ENCODE measurements around the gene APOO. TPM values are rescaled to one million over a fixed set of nuclear protein-coding genes. Genes with fewer than 3 reads are reported as not detected.

The APOO gene
- total RNA-seq, 2 experiments from 2014 or later: 30.2 to 37.2 TPM

DNA sequence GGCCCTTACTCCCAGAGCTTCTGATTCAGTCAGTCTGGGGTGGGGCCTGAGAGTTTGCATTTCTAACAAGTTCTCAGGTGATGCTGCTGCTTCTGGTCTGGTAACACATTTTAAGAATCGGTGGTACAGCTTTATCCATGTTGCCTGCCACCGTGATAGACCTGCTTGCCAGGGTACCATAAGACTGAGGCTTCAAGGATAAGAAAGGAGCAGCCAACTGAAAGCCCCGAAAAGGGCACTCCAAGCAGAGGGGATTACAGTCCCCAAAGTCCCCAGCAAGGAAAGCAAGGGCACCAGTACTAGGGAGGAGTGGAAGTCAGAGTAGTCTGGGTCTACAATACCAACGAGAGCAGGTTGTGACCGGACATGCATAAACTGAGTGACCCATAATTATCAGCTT lies 49.8 kb downstream of the APOO start:
- no peak overlapping the region for H3K4me3 Mint-ChIP-seq
- ChIA-PET POLR2A (no interaction called here), CTCF (interaction anchor here (1.1 kb wide), 1 partner anchor 44 kb away, joined by 4 read pairs; no protein-coding TSS in a partner anchor)
- DNase-seq: no peak
- intact Hi-C loops (cut with DNase I, micrococcal nuclease): no loop called here
- no peak overlapping the region for H3K27ac Mint-ChIP-seq
- no peaks in the 10 kb centered on the region for H3K4me1 Mint-ChIP-seq
- H3K27me3 Mint-ChIP-seq: no peaks in the 10 kb centered on the region
- H3K9me3 Mint-ChIP-seq (ENCODE audit: low read depth): no peaks in the 10 kb centered on the region
- ATAC-seq: no peak
- H3K36me3 Mint-ChIP-seq (ENCODE audit: low read depth): peaks cover 3% of the 10 kb centered on the region

- Mint-ChIP-seq H3K4me1 (no peaks in the 10 kb centered on the region), H3K9me3 (ENCODE audit: low read depth) (no peaks in the 10 kb centered on the region), H3K4me3 (no peak overlapping the region), H3K27me3 (no peaks in the 10 kb centered on the region), H3K27ac (no peak overlapping the region), H3K36me3 (ENCODE audit: low read depth) (peaks cover 3% of the 10 kb centered on the region)
- intact Hi-C loops (cut with DNase I, micrococcal nuclease): no loop called here
- ATAC-seq (no peak), DNase-seq (no peak)
- ChIA-PET CTCF (no interaction called here), POLR2A (no interaction called here)
These were observed 50.4 kb downstream of the APOO start for GRCh38 chrX:23857363-23857762.

GRCh38 chrX:23855569-23855968 lies 52.2 kb downstream of the APOO start:
- intact Hi-C loops (cut with DNase I, micrococcal nuclease): no loop called here
- H3K4me3 Mint-ChIP-seq: no peak overlapping the region
- H3K36me3 Mint-ChIP-seq (ENCODE audit: low read depth): peaks cover 3% of the 10 kb centered on the region
- no peaks in the 10 kb centered on the region for H3K27me3 Mint-ChIP-seq
- no peak overlapping the region for H3K27ac Mint-ChIP-seq
- ATAC-seq (no peak), DNase-seq (no peak)
- POLR2A ChIA-PET: no interaction called here
- H3K4me1 Mint-ChIP-seq: no peaks in the 10 kb centered on the region
- CTCF ChIA-PET: interaction anchor here (1.1 kb wide), 1 partner anchor 11 kb away, joined by 3 read pairs; no protein-coding TSS in a partner anchor
- H3K9me3 Mint-ChIP-seq (ENCODE audit: low read depth): no peaks in the 10 kb centered on the region

- intact Hi-C loops (cut with DNase I, micrococcal nuclease): no loop called here
- POLR2A ChIA-PET: no interaction called here
- H3K4me1 Mint-ChIP-seq: no peaks in the 10 kb centered on the region
- no peak for ATAC-seq
- no peak overlapping the region for H3K4me3 Mint-ChIP-seq
- CTCF ChIA-PET: interaction anchor here (0.6 to 1.1 kb wide), 2 partner anchors 11 to 165 kb away, joined by 3 read pairs; no protein-coding TSS in a partner anchor
- H3K27me3 Mint-ChIP-seq: no peaks in the 10 kb centered on the region
- DNase-seq: no peak
- H3K9me3 Mint-ChIP-seq (ENCODE audit: low read depth): no peaks in the 10 kb centered on the region
- H3K36me3 Mint-ChIP-seq (ENCODE audit: low read depth): peaks cover 3% of the 10 kb centered on the region
- H3K27ac Mint-ChIP-seq: no peak overlapping the region
These were observed 52.8 kb downstream of the APOO start for GRCh38 chrX:23854945-23855344.

DNA sequence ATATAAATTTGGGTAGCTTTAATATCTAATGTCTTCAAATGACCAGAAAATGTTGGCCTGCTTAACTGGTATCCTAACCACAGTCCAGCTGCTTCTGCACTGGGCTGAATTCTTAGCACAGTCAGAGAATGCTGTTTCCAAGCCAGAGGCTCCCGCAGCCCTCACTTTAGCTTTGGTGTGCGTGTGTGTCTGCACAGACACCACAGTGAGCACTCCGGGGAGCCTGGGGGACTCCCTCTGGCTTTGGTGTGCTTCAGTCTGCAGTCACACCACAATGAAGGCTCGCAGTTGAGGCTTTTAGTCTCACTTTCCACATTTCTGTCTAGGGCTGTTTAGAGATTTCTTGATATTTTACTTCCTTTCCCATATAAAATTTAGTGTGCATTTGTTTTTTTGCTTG lies 53.6 kb downstream of the APOO start:
- Mint-ChIP-seq H3K27ac (no peak overlapping the region), H3K27me3 (no peaks in the 10 kb centered on the region), H3K36me3 (ENCODE audit: low read depth) (peaks cover 3% of the 10 kb centered on the region), H3K4me1 (no peaks in the 10 kb centered on the region), H3K9me3 (ENCODE audit: low read depth) (no peaks in the 10 kb centered on the region), H3K4me3 (no peak overlapping the region)
- intact Hi-C loops (cut with DNase I, micrococcal nuclease): no loop called here
- ChIA-PET CTCF (no interaction called here), POLR2A (no interaction called here)
- DNase-seq: no peak
- no peak for ATAC-seq

- Mint-ChIP-seq H3K27me3 (no peaks in the 10 kb centered on the region), H3K36me3 (ENCODE audit: low read depth) (no peaks in the 10 kb centered on the region), H3K27ac (no peak overlapping the region), H3K4me1 (no peaks in the 10 kb centered on the region), H3K9me3 (ENCODE audit: low read depth) (no peaks in the 10 kb centered on the region), H3K4me3 (no peak overlapping the region)
- POLR2A ChIA-PET: no interaction called here
- no peak for DNase-seq
- intact Hi-C loops (cut with DNase I, micrococcal nuclease): no loop called here
- no peak for ATAC-seq
- CTCF ChIA-PET: no interaction called here
These were observed 56.2 kb downstream of the APOO start for GRCh38 chrX:23851544-23851943.

- ATAC-seq (no peak), DNase-seq (no peak)
- Mint-ChIP-seq H3K27ac (no peak overlapping the region), H3K27me3 (no peaks in the 10 kb centered on the region), H3K36me3 (ENCODE audit: low read depth) (no peaks in the 10 kb centered on the region), H3K4me3 (no peak overlapping the region), H3K9me3 (ENCODE audit: low read depth) (no peaks in the 10 kb centered on the region), H3K4me1 (no peaks in the 10 kb centered on the region)
- intact Hi-C loops (cut with DNase I, micrococcal nuclease): no loop called here
- ChIA-PET POLR2A (no interaction called here), CTCF (no interaction called here)
These were observed 58.5 kb downstream of the APOO start for GRCh38 chrX:23849241-23849640.

DNA sequence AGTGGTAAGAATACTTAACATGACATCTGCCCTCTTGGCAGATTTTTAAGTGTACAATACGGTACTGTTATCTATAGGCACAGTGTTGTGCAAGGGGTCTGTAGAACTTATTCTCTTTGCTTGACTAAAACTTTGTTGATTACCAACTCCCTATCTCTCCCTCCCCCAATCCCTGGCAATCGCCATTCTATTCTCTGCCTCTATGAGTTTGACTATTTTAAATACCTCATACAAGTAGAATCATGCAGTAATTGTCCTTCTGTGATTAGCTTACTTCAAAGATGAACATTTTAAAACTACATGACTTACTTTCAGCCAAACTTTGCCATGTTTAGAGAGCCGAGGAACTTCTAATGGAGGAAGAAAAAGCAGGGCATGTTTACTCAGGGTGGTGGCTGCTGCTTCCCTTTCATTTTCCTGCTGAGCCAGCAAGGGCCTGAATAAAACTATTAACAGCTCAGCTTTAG lies 62.4 kb downstream of the APOO start:
- Mint-ChIP-seq H3K4me1 (no peaks in the 10 kb centered on the region), H3K4me3 (no peak overlapping the region), H3K27me3 (no peaks in the 10 kb centered on the region), H3K9me3 (ENCODE audit: low read depth) (no peaks in the 10 kb centered on the region), H3K27ac (no peak overlapping the region), H3K36me3 (ENCODE audit: low read depth) (no peaks in the 10 kb centered on the region)
- intact Hi-C loops (cut with DNase I, micrococcal nuclease): no loop called here
- ChIA-PET CTCF (interaction anchor here (0.6 kb wide), 1 partner anchor 945 kb away, joined by 3 read pairs; no protein-coding TSS in a partner anchor), POLR2A (no interaction called here)
- ATAC-seq (no peak), DNase-seq (no peak)

DNA sequence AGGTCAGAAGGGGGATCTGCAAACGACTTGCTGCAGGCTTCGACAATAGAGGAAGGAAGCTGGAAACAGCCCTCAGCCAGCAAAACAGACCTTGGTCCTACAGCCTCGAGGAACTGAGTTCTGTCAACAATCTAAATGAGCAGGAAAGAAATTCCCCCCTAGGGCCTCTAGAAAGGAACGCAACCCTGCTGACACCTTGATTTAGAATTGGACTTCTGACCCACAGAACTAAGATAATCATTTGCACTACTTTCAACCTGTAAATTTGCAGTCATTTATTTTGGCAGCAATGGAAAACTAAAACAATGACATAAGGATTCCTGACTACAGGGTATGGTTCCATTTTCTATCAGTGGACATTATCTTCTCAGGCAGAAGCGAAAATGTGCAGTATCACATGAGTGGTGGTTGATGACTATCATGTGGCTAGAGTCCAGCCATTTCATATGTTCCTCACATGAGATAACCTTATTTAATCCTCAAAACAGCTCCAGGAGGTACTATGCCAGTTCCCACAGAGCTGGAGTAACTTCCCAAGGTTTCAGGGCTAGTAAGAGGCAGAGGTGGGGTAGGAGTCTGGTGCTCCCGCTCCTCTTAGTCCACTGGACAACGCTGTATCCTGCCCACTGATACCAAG lies 63.1 kb downstream of the APOO start:
- no peak for DNase-seq
- ATAC-seq: no peak
- POLR2A ChIA-PET: no interaction called here
- no peak overlapping the region for H3K4me3 Mint-ChIP-seq
- intact Hi-C loops (cut with DNase I, micrococcal nuclease): no loop called here
- H3K36me3 Mint-ChIP-seq (ENCODE audit: low read depth): no peaks in the 10 kb centered on the region
- CTCF ChIA-PET: interaction anchor here (1.1 kb wide), 1 partner anchor 11 kb away, joined by 3 read pairs; no protein-coding TSS in a partner anchor
- no peak overlapping the region for H3K27ac Mint-ChIP-seq
- H3K27me3 Mint-ChIP-seq: no peaks in the 10 kb centered on the region
- H3K9me3 Mint-ChIP-seq (ENCODE audit: low read depth): no peaks in the 10 kb centered on the region
- no peaks in the 10 kb centered on the region for H3K4me1 Mint-ChIP-seq

GRCh38 chrX:23841847-23842522 lies 65.8 kb downstream of the APOO start:
- POLR2A ChIA-PET: no interaction called here
- intact Hi-C loops (cut with DNase I, micrococcal nuclease): no loop called here
- H3K27ac Mint-ChIP-seq: no peak overlapping the region
- no peak overlapping the region for H3K4me3 Mint-ChIP-seq
- no peak for ATAC-seq
- CTCF ChIA-PET: interaction anchor here (1.0 kb wide), 1 partner anchor 60 kb away, joined by 3 read pairs; no protein-coding TSS in a partner anchor
- H3K36me3 Mint-ChIP-seq (ENCODE audit: low read depth): no peaks in the 10 kb centered on the region
- no peaks in the 10 kb centered on the region for H3K9me3 Mint-ChIP-seq (ENCODE audit: low read depth)
- H3K4me1 Mint-ChIP-seq: no peaks in the 10 kb centered on the region
- no peaks in the 10 kb centered on the region for H3K27me3 Mint-ChIP-seq
- no peak for DNase-seq

DNA sequence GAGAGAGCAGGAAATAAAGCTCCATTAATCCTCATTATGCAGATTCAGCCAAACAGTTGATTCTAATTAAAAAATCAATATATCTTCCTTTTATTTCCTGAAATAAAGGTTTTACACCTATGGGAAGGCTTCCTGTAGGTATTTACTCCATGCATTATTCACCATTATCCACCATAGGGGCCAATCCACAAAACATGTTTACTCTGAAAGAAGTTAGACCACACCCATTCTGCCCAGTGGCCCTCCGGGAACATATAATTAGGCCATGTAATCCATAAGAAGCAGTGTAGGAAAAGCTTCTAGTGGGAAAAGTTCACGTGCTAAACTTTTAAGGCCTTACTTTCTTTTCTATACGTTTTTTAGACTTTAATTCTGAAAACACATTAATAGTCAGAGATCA lies 67.1 kb downstream of the APOO start:
- intact Hi-C loops (cut with DNase I, micrococcal nuclease): no loop called here
- H3K27me3 Mint-ChIP-seq: no peaks in the 10 kb centered on the region
- DNase-seq: no peak
- H3K4me3 Mint-ChIP-seq: no peak overlapping the region
- ATAC-seq: no peak
- no peaks in the 10 kb centered on the region for H3K36me3 Mint-ChIP-seq (ENCODE audit: low read depth)
- CTCF ChIA-PET: interaction anchor here (0.6 kb wide), 1 partner anchor 202 kb away, joined by 3 read pairs; no protein-coding TSS in a partner anchor
- no peaks in the 10 kb centered on the region for H3K9me3 Mint-ChIP-seq (ENCODE audit: low read depth)
- no peaks in the 10 kb centered on the region for H3K4me1 Mint-ChIP-seq
- POLR2A ChIA-PET: no interaction called here
- no peak overlapping the region for H3K27ac Mint-ChIP-seq

- H3K27ac Mint-ChIP-seq: no peak overlapping the region
- POLR2A ChIA-PET: no interaction called here
- no peaks in the 10 kb centered on the region for H3K9me3 Mint-ChIP-seq (ENCODE audit: low read depth)
- intact Hi-C loops (cut with DNase I, micrococcal nuclease): no loop called here
- H3K4me1 Mint-ChIP-seq: no peaks in the 10 kb centered on the region
- no peaks in the 10 kb centered on the region for H3K27me3 Mint-ChIP-seq
- CTCF ChIA-PET: interaction anchor here (0.7 kb wide), 2 partner anchors 22 to 171 kb away, joined by 3 read pairs; partner anchors contain the start of gene PRDX4
- H3K36me3 Mint-ChIP-seq (ENCODE audit: low read depth): no peaks in the 10 kb centered on the region
- no peak for DNase-seq
- H3K4me3 Mint-ChIP-seq: no peak overlapping the region
- no peak for ATAC-seq
These were observed 68.8 kb downstream of the APOO start for GRCh38 chrX:23838953-23839352.

All from activated CD4-positive, alpha-beta T cell treated with anti-CD3 and anti-CD28 coated beads for 36 hours (primary cell).